SK-N-SH (cell line): ENCODE data around the gene PGGHG. TPM values are rescaled to one million over a fixed set of nuclear protein-coding genes. Genes with fewer than 3 reads are reported as not detected.

ENCODE experiments used
- CTCF ChIA-PET: fragments of 300-600, 350-600 bp; formaldehyde crosslinking; extraction: SDS; loops from one replicate; lab custom pipeline; 2021; lab: Yijun Ruan, JAX
- POLR2A ChIA-PET: fragments of 350-600 bp; sonication (Branson Sonifier 250); formaldehyde crosslinking; extraction: SDS; loops from one replicate; lab custom pipeline; 2020; ENCODE audit warnings: antibody characterized with exemption, inconsistent platforms; lab: Yijun Ruan, JAX
- DNase-seq: peaks from one replicate; pipeline ENCODE4 v3.0.0; 2012
- H2AFZ ChIP-seq: fragments of 200-600 bp; sonication (generic); 2 replicates; pipeline ENCODE4 v1.8.1; 2016; ENCODE audit warnings: antibody characterized with exemption, mild to moderate bottlenecking, low read depth
- H3F3A ChIP-seq: fragments of 200-600 bp; sonication (generic); replicated peaks from 2 replicates; pipeline ENCODE3; 2016; ENCODE audit warnings: antibody characterized with exemption, mild to moderate bottlenecking; ENCODE audit not compliant: insufficient read depth
- H3K27ac ChIP-seq, 2 experiments: fragments of 200-500 bp in 1 of 2; fragments of 200-600 bp in 1 of 2; sonication (Bioruptor generic) in 1 of 2; sonication (generic), shearing (Covaris generic) in 1 of 2; 2 replicates each; pipeline versions ENCODE4 v1.5.1 to v1.6.1; 2014 to 2016; ENCODE audit warnings: low read depth in 2 of 2, inconsistent platforms in 1 of 2, low read length in 1 of 2, mild to moderate bottlenecking in 1 of 2, mixed read lengths in 1 of 2
- H3K27me3 ChIP-seq: fragments of 200-600 bp; sonication (generic), shearing (Covaris generic); 2 replicates; pipeline ENCODE4 v1.6.1; 2016; ENCODE audit warnings: mixed run types; ENCODE audit not compliant: insufficient read depth
- H3K36me3 ChIP-seq, 2 experiments: fragments of 200-500 bp in 1 of 2; fragments of 200-600 bp in 1 of 2; sonication (Bioruptor generic) in 1 of 2; sonication (generic) in 1 of 2; replicated peaks in 1 of 2; 2 replicates each; pipeline versions ENCODE3 to v1.5.1; 2014 to 2016; ENCODE audit warnings: low read length in 1 of 2, mild to moderate bottlenecking in 1 of 2; ENCODE audit not compliant: insufficient read depth in 2 of 2, control insufficient read depth in 1 of 2
- H3K4me1 ChIP-seq, 2 experiments: fragments of 200-500 bp in 1 of 2; fragments of 200-600 bp in 1 of 2; sonication (Bioruptor generic) in 1 of 2; sonication (generic), shearing (Covaris generic) in 1 of 2; 2 replicates each; pipeline versions ENCODE4 v1.5.1 to v1.6.1; 2014 to 2016; ENCODE audit warnings: low read depth in 1 of 2, low read length in 1 of 2, mixed run types in 1 of 2; ENCODE audit not compliant: insufficient read depth in 2 of 2, control insufficient read depth in 1 of 2
- H3K4me2 ChIP-seq: fragments of 200-600 bp; sonication (generic), shearing (Covaris generic); 2 replicates; pipeline ENCODE4 v1.6.1; 2017; ENCODE audit warnings: mixed run types
- H3K4me3 ChIP-seq, 2 experiments: fragments of 200-500 bp in 1 of 2; fragments of 200-600 bp in 1 of 2; sonication (Bioruptor generic) in 1 of 2; sonication (generic), shearing (Covaris generic) in 1 of 2; 2 replicates each; pipeline versions ENCODE4 v1.5.1 to v1.8.1; 2014 to 2016; ENCODE audit warnings: low read depth in 2 of 2, inconsistent platforms in 1 of 2, low read length in 1 of 2, mild to moderate bottlenecking in 1 of 2, mixed read lengths in 1 of 2, moderate library complexity in 1 of 2
- H3K79me2 ChIP-seq: fragments of 200-600 bp; sonication (generic); 2 replicates; pipeline ENCODE4 v1.8.1; 2017; ENCODE audit warnings: mild to moderate bottlenecking; ENCODE audit not compliant: insufficient read depth
- H3K9ac ChIP-seq: fragments of 200-600 bp; sonication (generic); 2 replicates; pipeline ENCODE4 v1.6.1; 2017; ENCODE audit warnings: mixed run types
- H3K9me2 ChIP-seq: fragments of 200-600 bp; sonication (generic); 2 replicates; pipeline ENCODE4 v1.6.1; 2017; ENCODE audit warnings: mixed run types
- H3K9me3 ChIP-seq: fragments of 200-600 bp; sonication (generic); 2 replicates; pipeline ENCODE4 v1.6.1; 2017; ENCODE audit warnings: mixed run types, mild to moderate bottlenecking, moderate library complexity
- H4K20me1 ChIP-seq: fragments of 200-600 bp; sonication (generic); 2 replicates; pipeline ENCODE4 v1.6.1; 2017; ENCODE audit warnings: mild to moderate bottlenecking, mixed run types; ENCODE audit not compliant: insufficient read depth
- ELF1 ChIP-seq: IDR thresholded peaks from 2 replicates; pipeline ENCODE4 v1.4.0; 2012
- FOXJ3 ChIP-seq: sonication (generic); formaldehyde crosslinking; IDR thresholded peaks from 2 replicates; pipeline ENCODE4 v1.5.1; 2020; ENCODE audit warnings: mild to moderate bottlenecking, missing genetic modification reagents
- GABPA ChIP-seq: IDR thresholded peaks from 2 replicates; pipeline ENCODE4 v1.4.0; 2012; ENCODE audit warnings: low read depth, mild to moderate bottlenecking
- IRF3 ChIP-seq: fragments of 150-350 bp; IDR thresholded peaks from 2 replicates; pipeline ENCODE4 v1.6.1; 2016; ENCODE audit warnings: mild to moderate bottlenecking, low read depth, low read length
- JUND ChIP-seq: IDR thresholded peaks from 2 replicates; pipeline ENCODE4 v1.4.0; 2012
- MAX ChIP-seq: IDR thresholded peaks from 2 replicates; pipeline ENCODE4 v1.4.0; 2012; ENCODE audit warnings: low read depth
- MEF2A ChIP-seq: IDR thresholded peaks from 2 replicates; pipeline ENCODE4 v1.4.0; 2012; ENCODE audit warnings: low read depth, borderline replicate concordance
- NFIC ChIP-seq: IDR thresholded peaks from 2 replicates; pipeline ENCODE4 v1.4.0; 2012; ENCODE audit warnings: borderline replicate concordance
- NRF1 ChIP-seq: IDR thresholded peaks from 2 replicates; pipeline ENCODE4 v1.6.1; 2012; ENCODE audit warnings: low read depth, mild to moderate bottlenecking, low read length
- PBX3 ChIP-seq: IDR thresholded peaks from 2 replicates; pipeline ENCODE4; 2012
- POLR2AphosphoS5 ChIP-seq: IDR thresholded peaks from 2 replicates; pipeline ENCODE4 v1.6.1; 2012; ENCODE audit warnings: low read depth, low read length
- RCOR1 ChIP-seq: fragments of 150-350 bp; IDR thresholded peaks from 2 replicates; pipeline ENCODE4 v1.6.1; 2017; ENCODE audit warnings: antibody characterized with exemption, low read length
- RFX5 ChIP-seq: IDR thresholded peaks from 2 replicates; pipeline ENCODE4 v1.6.1; 2012; ENCODE audit warnings: mild to moderate bottlenecking, improper control_type of control experiment, low read length
- RXRA ChIP-seq: IDR thresholded peaks from 2 replicates; pipeline ENCODE4 v1.4.0; 2012; ENCODE audit warnings: low read depth, mild to moderate bottlenecking, borderline replicate concordance
- SIN3A ChIP-seq: IDR thresholded peaks from 2 replicates; pipeline ENCODE4 v1.6.1; 2012; ENCODE audit warnings: low read depth, mild to moderate bottlenecking, low read length, moderate library complexity, borderline replicate concordance
- SMC3 ChIP-seq: IDR thresholded peaks from 2 replicates; pipeline ENCODE4 v1.6.1; 2012; ENCODE audit warnings: low read depth, low read length, improper control_type of control experiment
- TAF1 ChIP-seq: IDR thresholded peaks from 2 replicates; pipeline ENCODE4 v1.6.1; 2012; ENCODE audit warnings: low read depth, mild to moderate bottlenecking, low read length, moderate library complexity, borderline replicate concordance
- TCF12 ChIP-seq: IDR thresholded peaks from 2 replicates; pipeline ENCODE4 v1.4.0; 2012
- TEAD4 ChIP-seq: IDR thresholded peaks from 2 replicates; pipeline ENCODE4 v1.4.0; 2012; ENCODE audit warnings: mild to moderate bottlenecking, borderline replicate concordance; ENCODE audit not compliant: insufficient read depth
- WGBS: methylation state at CpG from one replicate; pipeline ENCODE4 v1.1.6; 2017; ENCODE audit warnings: low lambda C conversion rate; 5-methylcytosine and 5-hydroxymethylcytosine counted together
- polyA plus RNA-seq, 3 experiments: library from polyadenylated mRNA; depleted of rRNA; stranded (reverse); fragments of >200 nt; gene quantifications; 2 replicates each; pipeline ENCODE4 v1.2.3, GENCODE V29; 2012

Gene PGGHG
- polyA plus RNA-seq, 1 of the 3 experiments (the other 2 are of a cell fraction), result 19.9 TPM

GRCh38 chr11:296171-297050, 7.5 kb downstream of the PGGHG start:
- Histone ChIP-seq H3K4me2 (no peak overlapping the region), H3K9me2 (no peaks in the 10 kb centered on the region), H2AFZ (no peak overlapping the region), H3K27me3 (no peaks in the 10 kb centered on the region), H3K79me2 (no peaks in the 10 kb centered on the region), H3F3A (no peaks in the 10 kb centered on the region), H3K4me1 (no peaks in the 10 kb centered on the region; a peak in 1 of 4 replicates), H3K36me3 (no peaks in the 10 kb centered on the region), H3K27ac (no peak overlapping the region), H3K4me3 (no peak overlapping the region), H3K9ac (no peak overlapping the region), H4K20me1 (no peaks in the 10 kb centered on the region), H3K9me3 (no peaks in the 10 kb centered on the region)
- 62% methylated on average over 14 of the region's 35 CpGs for WGBS
- ChIA-PET POLR2A (no interaction called here), CTCF (no interaction called here)
- no peak for DNase-seq
- TF ChIP-seq RCOR1, result no peak
- no peak for TF ChIP-seq ELF1
- TF ChIP-seq RXRA, result no peak
- TF ChIP-seq JUND, result no peak
- no peak for TF ChIP-seq MEF2A
- no peak for TF ChIP-seq NRF1
- TF ChIP-seq PBX3, result no peak
- TF ChIP-seq MAX, result no peak
- no peak for TF ChIP-seq POLR2AphosphoS5
- no peak for TF ChIP-seq SMC3
- no peak for TF ChIP-seq RFX5
- no peak for TF ChIP-seq SIN3A
- no peak for TF ChIP-seq GABPA
- no peak for TF ChIP-seq FOXJ3 (CRISPR knock-in tag)
- no peak for TF ChIP-seq NFIC
- TF ChIP-seq TCF12, result no peak
- no peak for TF ChIP-seq IRF3
- TF ChIP-seq TEAD4, result no peak
- TF ChIP-seq TAF1, result no peak
